Measurements from ENCODE around the gene EVL.
"Not testable (repeated sequence)": the region's sequence is repeated elsewhere in the genome, so short reads cannot be mapped to it uniquely, and the experiment has no call there.

Gene EVL

GRCh38 chr14:100065111-100065871, at the start of gene EVL:
Gene EVL (plus strand): TSS chr14:100065422. CDS start chr14:100065501, 79 bp downstream.
- peak; percentile 75 to 89 for DNase-seq (ENCODE audit: extremely low read depth in 1 of 2, low read depth in 1 of 2)

GRCh38 chr14:100017553-100017952, 47.7 kb upstream of the EVL start:
- DNase-seq (ENCODE audit: extremely low read depth in 1 of 2, low read depth in 1 of 2) = no peak

- no peak for DNase-seq (ENCODE audit: extremely low read depth in 1 of 2, low read depth in 1 of 2)
These were observed 47.2 kb upstream of the EVL start for GRCh38 chr14:100018054-100018453.

- DNase-seq (ENCODE audit: extremely low read depth in 1 of 2, low read depth in 1 of 2) = no peak
These were observed 46.7 kb upstream of the EVL start for GRCh38 chr14:100018482-100018881.

GRCh38 chr14:100019156-100019744, 46.0 kb upstream of the EVL start:
- DNase-seq (ENCODE audit: extremely low read depth in 1 of 2, low read depth in 1 of 2) = no peak

GRCh38 chr14:100020629-100021028, 44.6 kb upstream of the EVL start:
- no peak for DNase-seq (ENCODE audit: extremely low read depth in 1 of 2, low read depth in 1 of 2)

GRCh38 chr14:100022772-100023451, 42.3 kb upstream of the EVL start:
- DNase-seq (ENCODE audit: extremely low read depth in 1 of 2, low read depth in 1 of 2) = no peak

- peak in 1 of 2 donors; percentile 5 for DNase-seq (ENCODE audit: extremely low read depth in 1 of 2, low read depth in 1 of 2)
These were observed 40.1 kb upstream of the EVL start for GRCh38 chr14:100025111-100025510.

- no peak for DNase-seq (ENCODE audit: extremely low read depth in 1 of 2, low read depth in 1 of 2)
These were observed 37.3 kb upstream of the EVL start for GRCh38 chr14:100027771-100028490.

- DNase-seq (ENCODE audit: extremely low read depth in 1 of 2, low read depth in 1 of 2) = no peak
These were observed 36.1 kb upstream of the EVL start for GRCh38 chr14:100028990-100029677.

GRCh38 chr14:100030006-100030405, 35.2 kb upstream of the EVL start:
- not testable (repeated sequence) for DNase-seq (ENCODE audit: extremely low read depth in 1 of 2, low read depth in 1 of 2)

- no peak for DNase-seq (ENCODE audit: extremely low read depth in 1 of 2, low read depth in 1 of 2)
These were observed 34.6 kb upstream of the EVL start for GRCh38 chr14:100030452-100031153.

- no peak for DNase-seq (ENCODE audit: extremely low read depth in 1 of 2, low read depth in 1 of 2)
These were observed 33.5 kb upstream of the EVL start for GRCh38 chr14:100031506-100032281.

- no peak for DNase-seq (ENCODE audit: extremely low read depth in 1 of 2, low read depth in 1 of 2)
These were observed 32.5 kb upstream of the EVL start for GRCh38 chr14:100032738-100033137.

- DNase-seq (ENCODE audit: extremely low read depth in 1 of 2, low read depth in 1 of 2) = no peak
These were observed 31.7 kb upstream of the EVL start for GRCh38 chr14:100033347-100034075.

- DNase-seq (ENCODE audit: extremely low read depth in 1 of 2, low read depth in 1 of 2) = no peak
These were observed 30.8 kb upstream of the EVL start for GRCh38 chr14:100034468-100034867.

GRCh38 chr14:100034961-100035500, 30.2 kb upstream of the EVL start:
- DNase-seq (ENCODE audit: extremely low read depth in 1 of 2, low read depth in 1 of 2) = no peak

- DNase-seq (ENCODE audit: extremely low read depth in 1 of 2, low read depth in 1 of 2) = no peak
These were observed 29.5 kb upstream of the EVL start for GRCh38 chr14:100035700-100036099.
